SH-SY5Y (cell line): ENCODE results near the gene OSBPL8.

Experiments
- GATA2 ChIP-seq: IDR thresholded peaks from 2 replicates; pipeline ENCODE4 v1.6.1; 2011; ENCODE audit warnings: mild to moderate bottlenecking, low read depth, low read length
- GATA3 ChIP-seq: IDR thresholded peaks from 2 replicates; pipeline ENCODE4 v1.6.1; 2011; ENCODE audit warnings: low read depth, mild to moderate bottlenecking, low read length, moderate library complexity

DNA sequence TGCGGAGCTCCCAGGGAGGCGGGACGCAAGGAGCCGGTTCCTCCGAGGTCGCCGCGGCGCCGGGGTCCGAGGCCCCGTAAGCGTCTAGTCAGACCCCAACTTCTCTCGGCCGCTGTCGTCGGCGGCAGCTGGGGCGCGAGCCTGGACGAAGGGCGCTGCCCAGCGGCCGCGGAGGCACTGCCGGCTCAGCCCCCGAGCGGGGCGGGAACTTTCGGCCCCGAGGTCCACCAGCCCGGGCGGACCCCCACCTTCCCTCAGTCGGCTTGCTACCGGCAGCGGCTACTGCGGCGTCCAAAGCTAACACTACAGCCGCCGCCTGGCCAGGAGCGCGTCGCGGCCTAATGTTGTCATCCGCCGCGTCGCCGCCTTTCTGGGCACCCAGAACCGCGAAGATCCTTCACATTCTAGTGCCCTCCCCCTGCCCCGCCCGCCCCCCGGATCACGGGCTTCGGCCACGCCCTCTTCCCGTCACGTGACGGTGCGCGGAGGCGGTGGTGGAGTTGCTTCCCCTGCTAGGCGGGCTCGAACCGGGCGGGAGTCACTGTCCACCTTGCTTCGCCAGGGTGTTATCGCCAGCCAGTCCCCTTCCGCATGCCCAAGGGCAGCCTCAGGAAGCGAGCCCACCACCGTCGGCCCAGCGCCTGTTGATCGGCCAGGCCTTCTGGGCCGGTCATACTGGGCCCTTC lies at the start of gene OSBPL8:
- TF ChIP-seq GATA2, result no peak
- no peak for TF ChIP-seq GATA3
